Measurements from ENCODE around the gene LONP2. TPM values are rescaled to one million over a fixed set of nuclear protein-coding genes. Genes with fewer than 3 reads are reported as not detected.

Gene LONP2
- polyA plus RNA-seq, 1 experiment: 34.1 TPM

DNA sequence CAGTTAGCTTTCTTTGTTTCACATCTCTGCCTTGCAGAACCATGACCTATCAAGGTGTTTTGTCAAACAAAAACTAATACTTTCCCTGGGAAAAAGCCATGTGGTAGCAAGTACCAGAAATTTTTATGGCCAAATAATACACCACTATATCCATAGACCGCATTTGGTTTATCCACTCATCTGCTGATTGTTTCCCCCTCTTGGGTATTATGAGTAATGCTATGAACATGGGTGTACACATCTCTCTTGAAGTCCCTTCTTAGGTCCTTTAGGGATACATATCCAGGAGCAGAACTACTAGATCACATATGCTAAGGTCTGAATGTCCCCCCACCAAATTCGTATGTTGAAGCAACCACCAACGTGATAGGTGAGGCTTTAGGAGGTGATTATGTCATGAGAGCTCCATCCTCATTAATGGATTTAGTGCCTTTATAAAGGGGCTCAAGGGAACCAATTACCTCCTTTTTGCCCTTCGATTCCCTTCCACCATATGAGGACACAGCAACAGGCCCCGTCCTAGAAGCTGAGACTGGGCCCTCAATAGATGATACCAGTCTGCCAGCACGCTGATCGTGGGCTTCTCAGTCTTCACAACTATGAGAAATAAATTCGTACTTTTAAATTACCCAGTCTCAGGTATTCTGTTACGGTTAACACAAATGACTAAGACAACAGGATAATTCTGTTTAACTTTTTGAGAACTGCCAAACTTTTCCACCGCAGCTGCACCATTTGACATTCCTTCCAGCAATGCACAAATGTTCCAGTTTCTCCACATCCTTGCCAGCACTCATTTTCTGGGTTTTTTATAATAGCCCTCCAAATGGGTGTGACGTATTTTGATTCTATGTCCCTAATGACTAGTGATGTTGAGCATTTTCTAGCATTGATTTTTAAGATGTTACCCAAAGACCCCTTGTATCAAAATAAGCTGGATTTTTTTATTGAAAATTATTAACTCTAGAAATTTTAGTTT lies 111.1 kb downstream of the LONP2 start:
- ChIA-PET POLR2A (no interaction called here), CTCF (interaction anchor here (1.0 to 3.5 kb wide), 6 partner anchors 10 to 274 kb away, joined by 3 to 36 read pairs (median 6); no protein-coding TSS in a partner anchor)
- no peak for DNase-seq (ENCODE audit: low read depth)
- no peak for TF ChIP-seq CTCF (IDR thresholded peaks at IDR 0.05; ENCODE audit: insufficient read depth, low read depth, low read length)
- Histone ChIP-seq H3K27me3 (ENCODE audit: control insufficient read depth, insufficient read depth, low read length) (no peaks in the 10 kb centered on the region), H3K4me3 (ENCODE audit: low read depth, low read length) (no peak overlapping the region), H3K36me3 (ENCODE audit: control insufficient read depth, insufficient read depth, low read length) (peaks cover 7% of the 10 kb centered on the region)

GRCh38 chr16:48356633-48357376 lies 112.7 kb downstream of the LONP2 start:
- POLR2A ChIA-PET: no interaction called here
- no peak for TF ChIP-seq CTCF (IDR thresholded peaks at IDR 0.05; ENCODE audit: insufficient read depth, low read depth, low read length)
- DNase-seq (ENCODE audit: low read depth): no peak
- Histone ChIP-seq H3K27me3 (ENCODE audit: control insufficient read depth, insufficient read depth, low read length) (no peaks in the 10 kb centered on the region), H3K36me3 (ENCODE audit: control insufficient read depth, insufficient read depth, low read length) (peaks cover 8% of the 10 kb centered on the region), H3K4me3 (ENCODE audit: low read depth, low read length) (no peak overlapping the region)
- CTCF ChIA-PET: interaction anchor here (1.0 to 3.2 kb wide), 7 partner anchors 9 to 273 kb away, joined by 3 to 33 read pairs (median 5); no protein-coding TSS in a partner anchor

DNA sequence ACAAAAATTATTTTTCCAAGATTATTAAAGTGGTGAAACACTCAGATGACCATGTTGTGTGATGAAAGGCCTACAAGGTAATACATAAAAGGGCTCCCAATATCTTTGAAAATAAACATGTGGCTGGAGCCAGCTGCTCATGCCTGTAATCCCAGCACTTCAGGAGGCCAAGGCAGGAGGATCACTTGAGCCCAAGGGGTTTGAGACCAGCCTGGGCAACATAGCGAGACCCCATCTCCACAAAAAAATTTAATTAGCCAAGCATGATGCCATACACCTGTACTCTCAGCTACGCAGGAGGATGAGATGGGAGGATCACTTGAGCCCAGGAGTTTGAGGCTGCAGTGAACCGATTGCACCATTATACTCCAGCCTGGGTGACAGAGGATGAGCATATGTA lies 114.3 kb downstream of the LONP2 start:
- CTCF ChIA-PET: interaction anchor here (3.0 kb wide), 1 partner anchor 265 kb away, joined by 17 read pairs; no protein-coding TSS in a partner anchor
- Histone ChIP-seq H3K4me3 (ENCODE audit: low read depth, low read length) (no peak overlapping the region), H3K36me3 (ENCODE audit: control insufficient read depth, insufficient read depth, low read length) (peaks cover 7% of the 10 kb centered on the region), H3K27me3 (ENCODE audit: control insufficient read depth, insufficient read depth, low read length) (no peaks in the 10 kb centered on the region)
- POLR2A ChIA-PET: no interaction called here
- no peak for DNase-seq (ENCODE audit: low read depth)
- no peak for TF ChIP-seq CTCF (IDR thresholded peaks at IDR 0.05; ENCODE audit: insufficient read depth, low read depth, low read length)

- H3K36me3 ChIP-seq (ENCODE audit: control insufficient read depth, insufficient read depth, low read length): peaks cover 7% of the 10 kb centered on the region
- POLR2A ChIA-PET: no interaction called here
- no peak for DNase-seq (ENCODE audit: low read depth)
- H3K4me3 ChIP-seq (ENCODE audit: low read depth, low read length): no peak overlapping the region
- no peaks in the 10 kb centered on the region for H3K27me3 ChIP-seq (ENCODE audit: control insufficient read depth, insufficient read depth, low read length)
- CTCF ChIA-PET: interaction anchor here (0.9 to 1.2 kb wide), 4 partner anchors 20 to 263 kb away, joined by 3 to 6 read pairs (median 4); no protein-coding TSS in a partner anchor
- TF ChIP-seq CTCF (IDR thresholded peaks at IDR 0.05; ENCODE audit: insufficient read depth, low read depth, low read length): no peak
Observed at GRCh38 chr16:48359983-48360382, 115.9 kb downstream of the LONP2 start.

- CTCF ChIA-PET: interaction anchor here (0.7 to 1.2 kb wide), 5 partner anchors 8 to 262 kb away, joined by 3 to 6 read pairs (median 3); no protein-coding TSS in a partner anchor
- TF ChIP-seq CTCF (IDR thresholded peaks at IDR 0.05; ENCODE audit: insufficient read depth, low read depth, low read length): no peak
- no peak for DNase-seq (ENCODE audit: low read depth)
- Histone ChIP-seq H3K4me3 (ENCODE audit: low read depth, low read length) (no peak overlapping the region), H3K36me3 (ENCODE audit: control insufficient read depth, insufficient read depth, low read length) (peaks cover 5% of the 10 kb centered on the region; the same call in 1 of the 2 replicates), H3K27me3 (ENCODE audit: control insufficient read depth, insufficient read depth, low read length) (no peaks in the 10 kb centered on the region)
- POLR2A ChIA-PET: no interaction called here
Observed at GRCh38 chr16:48361012-48361411, 116.9 kb downstream of the LONP2 start.
